ENCODE measurements around the gene PLOD2. TPM values are rescaled to one million over a fixed set of nuclear protein-coding genes. Genes with fewer than 3 reads are reported as not detected.

The PLOD2 gene
- total and polyA plus RNA-seq, 9 of the 15 experiments (the other 6 are each of a cell fraction or from before 2014, with no cell fraction given), result 0.18 to 1.5 (median 0.58) TPM

DNA sequence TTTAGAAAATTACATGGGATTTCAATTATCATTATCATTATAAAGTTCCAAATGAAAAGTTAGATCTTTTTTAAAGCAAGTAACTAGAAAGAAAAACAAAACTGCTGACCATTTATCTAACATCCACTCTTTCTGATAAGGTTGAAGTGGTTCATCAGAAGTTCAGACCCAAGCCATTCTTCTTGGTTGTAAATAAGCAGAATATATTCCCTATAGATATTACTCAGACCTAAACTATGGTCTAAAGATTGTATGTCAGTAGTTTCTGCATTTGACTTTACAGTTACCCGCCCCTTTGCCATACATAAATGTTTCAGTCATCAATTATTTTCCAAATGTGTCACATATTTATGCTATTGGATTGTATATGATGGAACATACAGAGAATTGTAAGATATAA lies 136.7 kb downstream of the PLOD2 start:
- no TSS peak for BruUV-seq (replicated peaks)
- 0% methylated on average over 1 of the region's 1 CpG for WGBS (ENCODE audit: insufficient coverage, low coverage, missing lambda C conversion rate)
- intact Hi-C loops (cut with micrococcal nuclease) (no loop called here), in situ Hi-C loops (cut with MboI) (no loop called here)
- Histone ChIP-seq H2AFZ (ENCODE audit: low read depth, low read length) (no peak overlapping the region), H3K4me2 (ENCODE audit: insufficient read depth, low read length) (no peak overlapping the region), H3K79me2 (ENCODE audit: control insufficient read depth, insufficient read depth, low read length) (no peaks in the 10 kb centered on the region), H4K20me1 (replicated peaks; ENCODE audit: control insufficient read depth, insufficient read depth, low read length) (no peaks in the 10 kb centered on the region), H3K4me3 (no peak overlapping the region), H3K9ac (ENCODE audit: insufficient read depth in 1 of 2, low read depth in 2 of 2, low read length in 2 of 2) (no peak overlapping the region), H3K27ac (ENCODE audit: extremely low read depth, low read depth, low read length) (no peak overlapping the region), H3K27me3 (ENCODE audit: control insufficient read depth in 2 of 2, insufficient read depth in 2 of 2, low read length in 2 of 2) (no peaks in the 10 kb centered on the region), H3K9me3 (replicated peaks; ENCODE audit: control insufficient read depth, insufficient read depth, low read depth, low read length) (no peaks in the 10 kb centered on the region), H3K9me1 (ENCODE audit: control insufficient read depth, insufficient read depth, low read length) (no peaks in the 10 kb centered on the region), H3K36me3 (ENCODE audit: control insufficient read depth, insufficient read depth, low read length) (no peaks in the 10 kb centered on the region), H3K4me1 (replicated peaks in 1 of 2; ENCODE audit: control insufficient read depth in 2 of 2, insufficient read depth in 2 of 2, low read length in 2 of 2) (no peaks in the 10 kb centered on the region)
- no peak for FAIRE-seq
- no peak for DNase-seq (ENCODE audit: extremely low read depth in 1 of 4, low spot score in 3 of 4)
- ChIA-PET CTCF (ENCODE audit: low intra/inter-chr PET ratio) (no interaction called here), POLR2A (no interaction called here)
- TF ChIP-seq ZNF263 (CRISPR knock-in tag; IDR thresholded peaks at IDR 0.05; ENCODE audit: borderline replicate concordance), result no peak
- TF ChIP-seq, protein P1, sequence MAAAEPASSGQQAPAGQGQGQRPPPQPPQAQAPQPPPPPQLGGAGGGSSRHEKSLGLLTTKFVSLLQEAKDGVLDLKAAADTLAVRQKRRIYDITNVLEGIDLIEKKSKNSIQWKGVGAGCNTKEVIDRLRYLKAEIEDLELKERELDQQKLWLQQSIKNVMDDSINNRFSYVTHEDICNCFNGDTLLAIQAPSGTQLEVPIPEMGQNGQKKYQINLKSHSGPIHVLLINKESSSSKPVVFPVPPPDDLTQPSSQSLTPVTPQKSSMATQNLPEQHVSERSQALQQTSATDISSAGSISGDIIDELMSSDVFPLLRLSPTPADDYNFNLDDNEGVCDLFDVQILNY (CRISPR knock-in tag; IDR thresholded peaks at IDR 0.05), result no peak
- no peak for TF ChIP-seq SMAD4 (CRISPR knock-in tag; conservative IDR thresholded peaks at IDR 0.05)
- TF ChIP-seq, protein P2, sequence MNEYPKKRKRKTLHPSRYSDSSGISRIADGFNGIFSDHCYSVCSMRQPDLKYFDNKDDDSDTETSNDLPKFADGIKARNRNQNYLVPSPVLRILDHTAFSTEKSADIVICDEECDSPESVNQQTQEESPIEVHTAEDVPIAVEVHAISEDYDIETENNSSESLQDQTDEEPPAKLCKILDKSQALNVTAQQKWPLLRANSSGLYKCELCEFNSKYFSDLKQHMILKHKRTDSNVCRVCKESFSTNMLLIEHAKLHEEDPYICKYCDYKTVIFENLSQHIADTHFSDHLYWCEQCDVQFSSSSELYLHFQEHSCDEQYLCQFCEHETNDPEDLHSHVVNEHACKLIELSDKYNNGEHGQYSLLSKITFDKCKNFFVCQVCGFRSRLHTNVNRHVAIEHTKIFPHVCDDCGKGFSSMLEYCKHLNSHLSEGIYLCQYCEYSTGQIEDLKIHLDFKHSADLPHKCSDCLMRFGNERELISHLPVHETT (CRISPR knock-in tag; conservative IDR thresholded peaks at IDR 0.05 in 1 of 2, IDR thresholded peaks at IDR 0.05 in 1 of 2), result no peak
- TF ChIP-seq MCM2 (IDR thresholded peaks at IDR 0.05; ENCODE audit: low read depth), result no peak
- TF ChIP-seq NFE2L1 (tag; IDR thresholded peaks at IDR 0.05; ENCODE audit: borderline replicate concordance, low read depth), result no peak
- no peak for TF ChIP-seq RAD21 (CRISPR knock-in tag; conservative IDR thresholded peaks at IDR 0.05 in 1 of 2, IDR thresholded peaks at IDR 0.05 in 1 of 2)
- no peak for ATAC-seq
